ENCODE results near the gene CSTB.

CSTB gene

GRCh38 chr21:43766734-43767497 lies 9.2 kb downstream of the CSTB start:
- no peak for DNase-seq

GRCh38 chr21:43764576-43765495 lies 11.3 kb downstream of the CSTB start:
- no peak for DNase-seq

- no peak for DNase-seq
These were observed 12.1 kb downstream of the CSTB start for GRCh38 chr21:43763901-43764523.

- no peak for DNase-seq
These were observed 13.6 kb downstream of the CSTB start for GRCh38 chr21:43762303-43763128.

- no peak for DNase-seq
These were observed 14.2 kb downstream of the CSTB start for GRCh38 chr21:43761886-43762285.

GRCh38 chr21:43760391-43760958 lies 15.6 kb downstream of the CSTB start:
- no peak for DNase-seq

- no peak for DNase-seq
These were observed 16.5 kb downstream of the CSTB start for GRCh38 chr21:43759651-43760050.

- no peak for DNase-seq
These were observed 17.3 kb downstream of the CSTB start for GRCh38 chr21:43758811-43759210.

GRCh38 chr21:43758111-43758641 lies 17.9 kb downstream of the CSTB start:
- no peak for DNase-seq

- no peak for DNase-seq
These were observed 18.5 kb downstream of the CSTB start for GRCh38 chr21:43757601-43758000.

GRCh38 chr21:43755820-43756594 lies 20.1 kb downstream of the CSTB start:
- DNase-seq: no peak

- no peak for DNase-seq
These were observed 20.9 kb downstream of the CSTB start for GRCh38 chr21:43754948-43755781.

- DNase-seq: no peak
These were observed 22.7 kb downstream of the CSTB start for GRCh38 chr21:43753439-43753799.

- no peak for DNase-seq
These were observed 23.2 kb downstream of the CSTB start for GRCh38 chr21:43752758-43753438.

- no peak for DNase-seq
These were observed 24.0 kb downstream of the CSTB start for GRCh38 chr21:43751955-43752591.

GRCh38 chr21:43750339-43751033 lies 25.6 kb downstream of the CSTB start:
- DNase-seq: no peak

- DNase-seq: no peak
These were observed 26.4 kb downstream of the CSTB start for GRCh38 chr21:43749651-43750262.

- no peak for DNase-seq
These were observed 27.5 kb downstream of the CSTB start for GRCh38 chr21:43748622-43749021.

All from DMS79 treated with DMSO at 0.1 percent for 48 hours (cell line).